ENCODE data around the gene IRS2.
A peak's percentile ranks its signal among the peaks of the same experiment; 100 is the strongest.

IRS2 gene

DNA sequence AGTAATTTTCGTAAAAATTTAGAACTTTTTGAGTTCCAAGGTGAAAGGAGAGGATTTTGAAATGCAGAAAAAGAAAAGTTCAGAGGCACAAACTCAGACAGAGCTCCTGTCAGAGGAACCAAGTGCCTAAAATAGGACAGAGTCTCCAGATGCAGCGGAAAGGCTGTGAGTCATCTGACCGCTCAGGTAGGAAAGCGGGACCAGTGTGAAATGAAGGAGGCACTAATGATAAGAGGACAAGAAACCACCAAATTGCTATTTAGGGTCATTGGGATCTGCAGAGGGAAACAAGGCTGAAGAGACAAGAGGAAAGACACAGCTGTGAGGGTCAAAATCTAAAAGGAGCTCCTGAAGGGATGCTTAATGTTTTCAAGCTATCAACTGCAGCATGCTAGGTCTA lies 34.9 kb downstream of the IRS2 start:
- DNase-seq (ENCODE audit: low read depth): no peak
- no peak overlapping the region for H3K4me3 ChIP-seq (ENCODE audit: control insufficient read depth, low read depth, low read length)
- TF ChIP-seq, protein P1, sequence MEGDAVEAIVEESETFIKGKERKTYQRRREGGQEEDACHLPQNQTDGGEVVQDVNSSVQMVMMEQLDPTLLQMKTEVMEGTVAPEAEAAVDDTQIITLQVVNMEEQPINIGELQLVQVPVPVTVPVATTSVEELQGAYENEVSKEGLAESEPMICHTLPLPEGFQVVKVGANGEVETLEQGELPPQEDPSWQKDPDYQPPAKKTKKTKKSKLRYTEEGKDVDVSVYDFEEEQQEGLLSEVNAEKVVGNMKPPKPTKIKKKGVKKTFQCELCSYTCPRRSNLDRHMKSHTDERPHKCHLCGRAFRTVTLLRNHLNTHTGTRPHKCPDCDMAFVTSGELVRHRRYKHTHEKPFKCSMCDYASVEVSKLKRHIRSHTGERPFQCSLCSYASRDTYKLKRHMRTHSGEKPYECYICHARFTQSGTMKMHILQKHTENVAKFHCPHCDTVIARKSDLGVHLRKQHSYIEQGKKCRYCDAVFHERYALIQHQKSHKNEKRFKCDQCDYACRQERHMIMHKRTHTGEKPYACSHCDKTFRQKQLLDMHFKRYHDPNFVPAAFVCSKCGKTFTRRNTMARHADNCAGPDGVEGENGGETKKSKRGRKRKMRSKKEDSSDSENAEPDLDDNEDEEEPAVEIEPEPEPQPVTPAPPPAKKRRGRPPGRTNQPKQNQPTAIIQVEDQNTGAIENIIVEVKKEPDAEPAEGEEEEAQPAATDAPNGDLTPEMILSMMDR (IDR thresholded peaks at IDR 0.05; ENCODE audit: control insufficient read depth, insufficient read depth, low read depth, low read length, missing control alignments): no peak

DNA sequence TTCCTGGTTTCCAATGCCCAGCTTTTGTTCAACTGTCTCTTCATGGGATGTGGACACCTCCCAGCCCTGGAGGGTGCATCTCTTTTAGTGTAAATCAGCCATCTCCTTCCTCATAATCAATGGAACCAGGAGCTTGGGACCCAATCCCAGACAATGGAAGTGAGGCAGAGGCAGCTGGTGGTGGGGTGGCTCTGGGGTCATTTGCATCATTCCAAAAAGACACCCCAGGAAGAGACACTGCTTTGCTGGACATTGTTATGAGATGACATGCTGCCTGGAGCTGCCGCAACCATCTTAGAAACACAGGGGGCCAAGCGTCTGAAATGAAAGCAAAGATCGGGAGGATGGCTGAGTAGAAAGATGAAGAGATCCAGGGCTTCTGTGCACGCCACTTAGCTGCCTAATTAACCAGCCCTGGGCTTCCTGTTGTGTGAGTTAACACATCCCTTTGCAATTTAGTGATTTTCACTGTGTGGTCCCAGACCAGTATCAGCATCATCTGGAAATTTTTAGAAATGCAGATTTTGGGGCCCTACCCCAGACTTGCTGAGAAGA lies 36.1 kb downstream of the IRS2 start:
- TF ChIP-seq, protein P1 (IDR thresholded peaks at IDR 0.05; ENCODE audit: control insufficient read depth, insufficient read depth, low read depth, low read length, missing control alignments): no peak
- no peak overlapping the region for H3K4me3 ChIP-seq (ENCODE audit: control insufficient read depth, low read depth, low read length)
- DNase-seq (ENCODE audit: low read depth): no peak

DNA sequence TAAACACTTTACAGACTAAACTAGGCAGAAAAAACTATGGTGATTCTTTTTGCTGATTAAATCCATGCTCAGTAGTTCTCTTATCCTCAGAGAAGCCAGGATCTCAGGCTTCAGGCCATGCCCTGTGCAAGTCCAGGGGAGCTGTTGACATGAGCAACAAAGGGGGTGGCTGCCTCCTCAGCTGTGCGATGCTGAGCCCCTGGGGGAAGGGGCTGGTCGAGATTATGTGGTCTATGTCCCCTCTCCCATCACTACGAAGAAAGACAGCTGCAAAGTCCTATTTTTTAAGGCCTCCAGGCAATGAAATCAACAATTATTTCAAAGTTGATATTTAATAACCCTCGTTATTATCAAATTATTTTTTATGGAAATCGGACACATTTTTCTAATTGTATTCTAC lies 37.0 kb downstream of the IRS2 start:
- no peak for DNase-seq (ENCODE audit: low read depth)
- no peak overlapping the region for H3K4me3 ChIP-seq (ENCODE audit: control insufficient read depth, low read depth, low read length)
- TF ChIP-seq, protein P1 (IDR thresholded peaks at IDR 0.05; ENCODE audit: control insufficient read depth, insufficient read depth, low read depth, low read length, missing control alignments): no peak

DNA sequence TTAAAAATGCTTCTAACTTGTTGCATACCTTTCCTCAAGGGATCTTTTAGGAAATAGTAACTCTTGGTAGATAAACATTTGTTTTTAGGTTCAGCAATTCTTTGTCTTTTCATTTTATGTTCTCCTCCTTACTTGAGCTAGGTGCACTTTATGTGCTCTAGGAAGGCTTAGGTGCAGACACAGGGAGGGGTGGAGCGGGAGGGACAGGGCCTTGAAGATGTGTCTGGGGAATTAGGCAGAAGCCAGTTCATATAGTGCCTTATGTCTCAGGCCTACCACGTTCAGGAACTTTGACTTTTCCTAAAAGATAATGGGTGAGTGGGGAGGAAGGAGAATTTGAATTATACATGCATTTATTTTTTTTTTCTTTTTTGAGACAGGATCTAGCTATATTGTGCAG lies 37.7 kb downstream of the IRS2 start:
- H3K4me3 ChIP-seq (ENCODE audit: control insufficient read depth, low read depth, low read length): no peak overlapping the region
- no peak for DNase-seq (ENCODE audit: low read depth)
- TF ChIP-seq, protein P1 (IDR thresholded peaks at IDR 0.05; ENCODE audit: control insufficient read depth, insufficient read depth, low read depth, low read length, missing control alignments): no peak

DNA sequence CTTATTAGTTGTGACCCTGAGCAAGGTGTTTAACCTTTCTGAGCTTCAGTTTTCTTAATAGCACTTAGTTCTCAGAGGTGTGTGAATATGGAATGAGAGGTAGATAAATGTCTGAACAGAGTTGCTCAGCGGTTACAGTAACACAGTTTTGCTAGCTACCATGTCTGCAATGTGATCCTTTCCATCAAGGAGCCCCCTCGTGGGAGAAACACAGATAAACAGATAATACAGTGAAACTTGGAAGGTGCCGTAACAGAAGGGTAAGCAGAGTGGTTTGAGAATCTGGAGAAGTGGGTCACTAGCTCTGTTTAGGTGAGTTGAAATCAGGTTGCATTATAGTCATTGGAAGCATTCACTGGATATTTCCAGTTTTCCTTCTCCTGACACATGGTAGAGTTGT lies 38.9 kb downstream of the IRS2 start:
- no peak overlapping the region for H3K4me3 ChIP-seq (ENCODE audit: control insufficient read depth, low read depth, low read length)
- TF ChIP-seq, protein P1 (IDR thresholded peaks at IDR 0.05; ENCODE audit: control insufficient read depth, insufficient read depth, low read depth, low read length, missing control alignments): peak; percentile 3
- no peak for DNase-seq (ENCODE audit: low read depth)

DNA sequence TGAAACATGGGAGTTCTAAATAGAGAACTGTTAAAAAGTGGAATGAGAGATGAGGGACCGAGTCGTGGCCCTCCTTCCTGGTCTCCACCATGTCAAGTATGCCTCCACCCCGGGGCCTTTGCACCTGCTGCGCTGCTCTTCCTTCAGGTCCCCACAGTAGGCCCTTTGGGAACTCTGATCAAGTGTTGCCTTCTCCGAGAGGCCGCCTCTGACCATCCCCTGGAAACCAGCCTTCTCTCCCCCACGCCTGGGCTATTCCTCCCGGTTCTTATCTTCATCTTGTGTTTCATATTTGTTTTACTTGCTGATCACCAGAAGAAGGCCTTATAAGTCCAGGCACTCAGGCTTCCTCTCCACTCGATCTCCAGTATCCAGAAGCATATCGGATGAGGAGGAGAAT lies 40.0 kb downstream of the IRS2 start:
- TF ChIP-seq, protein P1 (IDR thresholded peaks at IDR 0.05; ENCODE audit: control insufficient read depth, insufficient read depth, low read depth, low read length, missing control alignments): no peak
- no peak for DNase-seq (ENCODE audit: low read depth)
- H3K4me3 ChIP-seq (ENCODE audit: control insufficient read depth, low read depth, low read length): no peak overlapping the region

DNA sequence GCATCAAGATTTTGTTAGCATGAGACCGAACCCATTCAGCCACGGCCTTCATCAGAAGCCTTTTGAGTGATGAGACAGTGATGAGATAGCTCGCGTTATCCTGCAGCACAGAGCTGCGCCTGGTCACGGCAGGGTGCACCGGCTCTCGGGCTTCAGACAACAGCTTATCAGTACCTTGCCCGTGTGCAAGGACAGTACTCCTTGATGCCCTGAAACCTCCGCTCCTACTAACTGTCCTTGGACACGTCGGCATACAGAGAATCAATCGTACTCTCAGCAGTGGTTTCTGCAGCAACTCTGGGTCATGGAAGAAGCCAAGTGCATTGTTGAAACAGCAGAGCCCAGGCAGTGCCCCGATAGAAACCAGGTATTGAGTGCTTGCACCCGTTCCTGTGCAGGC lies 40.7 kb downstream of the IRS2 start:
- TF ChIP-seq, protein P1 (IDR thresholded peaks at IDR 0.05; ENCODE audit: control insufficient read depth, insufficient read depth, low read depth, low read length, missing control alignments): no peak
- no peak overlapping the region for H3K4me3 ChIP-seq (ENCODE audit: control insufficient read depth, low read depth, low read length)

More for the DNA sequence above, 40.7 kb downstream of the IRS2 start:
- no peak for DNase-seq (ENCODE audit: low read depth)
